ENCODE results near the gene ITPK1.

The ITPK1 gene

GRCh38 chr14:92953526-92953925 lies 162.2 kb downstream of the ITPK1 start:
- DNase-seq, result no peak
- in situ Hi-C loops (cut with MboI; ENCODE audit: low pct_unique_long_range_greater_than_20kb, low sequenced_read_pairs), result no loop called here

- in situ Hi-C loops (cut with MboI; ENCODE audit: low pct_unique_long_range_greater_than_20kb, low sequenced_read_pairs), result no loop called here
Measured at GRCh38 chr14:92952481-92953298, 163.0 kb downstream of the ITPK1 start.

DNA sequence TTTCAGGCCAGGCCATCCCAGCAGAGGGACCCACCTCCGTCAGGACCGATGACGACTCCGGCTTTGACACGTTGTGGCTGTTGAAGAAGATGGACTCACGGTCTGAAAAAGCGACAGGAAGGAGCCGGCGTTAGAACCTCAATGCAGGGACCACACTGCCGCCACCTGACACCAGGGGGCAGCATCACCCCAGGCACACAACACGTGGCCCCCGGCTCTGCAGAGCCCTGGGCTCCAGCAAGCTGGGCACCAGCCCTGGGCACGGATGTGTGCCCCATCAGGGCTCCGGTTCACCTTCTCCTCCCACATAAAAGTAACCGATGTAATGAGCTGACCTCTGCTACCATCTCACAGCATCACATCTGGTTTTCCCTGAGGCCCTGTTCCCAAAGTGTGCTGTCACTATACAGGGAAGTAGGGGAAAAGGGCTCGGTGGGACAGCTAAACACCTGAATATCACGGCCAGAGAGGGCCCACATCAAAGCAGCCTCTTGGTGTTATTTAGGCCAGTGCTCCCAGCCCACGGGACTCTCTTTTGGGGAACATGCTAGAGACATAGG lies 163.7 kb downstream of the ITPK1 start:
- peak; percentile 78 for DNase-seq
- in situ Hi-C loops (cut with MboI; ENCODE audit: low pct_unique_long_range_greater_than_20kb, low sequenced_read_pairs), result no loop called here

More at GRCh38 chr14:92952481-92953298, 163.0 kb downstream of the ITPK1 start:
- DNase-seq, result no peak

GRCh38 chr14:92951261-92951660 lies 164.5 kb downstream of the ITPK1 start:
- DNase-seq, result no peak
- in situ Hi-C loops (cut with MboI; ENCODE audit: low pct_unique_long_range_greater_than_20kb, low sequenced_read_pairs), result no loop called here

DNA sequence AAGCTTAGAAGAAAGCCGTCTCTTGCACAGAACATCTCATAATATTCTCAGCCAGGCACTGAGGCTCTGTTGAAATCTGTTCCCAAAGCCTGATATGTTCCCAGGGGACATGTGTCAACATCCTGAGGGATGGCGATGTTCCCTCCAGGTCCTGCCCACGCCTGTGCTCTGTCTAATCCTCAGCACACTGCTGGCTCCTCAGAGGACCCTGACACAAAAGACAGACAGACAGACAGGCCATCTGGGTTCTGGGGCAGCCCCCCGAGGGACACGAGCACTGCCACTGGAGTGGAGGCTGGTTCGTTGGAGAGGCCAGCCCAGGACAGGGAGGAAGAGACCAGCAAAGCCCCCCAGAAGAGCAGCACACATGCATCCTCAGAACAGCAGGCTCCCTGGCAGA lies 165.0 kb downstream of the ITPK1 start:
- in situ Hi-C loops (cut with MboI; ENCODE audit: low pct_unique_long_range_greater_than_20kb, low sequenced_read_pairs), result no loop called here
- no peak for DNase-seq

DNA sequence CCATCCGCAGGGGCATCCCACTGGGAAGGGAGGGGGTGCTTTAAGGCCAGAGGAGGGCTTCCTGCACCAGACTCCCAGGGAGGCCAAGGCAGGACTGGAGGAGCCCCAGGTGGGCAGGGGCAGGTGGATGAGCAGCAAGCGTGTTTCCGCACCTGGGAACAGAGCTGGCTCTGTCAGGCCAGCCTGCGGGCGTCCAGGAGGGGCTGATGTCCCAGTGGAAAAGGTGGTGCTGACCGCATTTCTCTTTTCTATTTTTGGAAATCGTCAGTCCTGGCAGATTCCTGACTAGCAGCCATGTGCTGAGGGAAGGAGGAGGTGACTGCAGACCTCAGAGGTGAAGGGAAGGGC lies 165.6 kb downstream of the ITPK1 start:
- DNase-seq, result no peak
- in situ Hi-C loops (cut with MboI; ENCODE audit: low pct_unique_long_range_greater_than_20kb, low sequenced_read_pairs), result no loop called here

GRCh38 chr14:92949496-92950192 lies 166.1 kb downstream of the ITPK1 start:
- in situ Hi-C loops (cut with MboI; ENCODE audit: low pct_unique_long_range_greater_than_20kb, low sequenced_read_pairs), result no loop called here
- no peak for DNase-seq

DNA sequence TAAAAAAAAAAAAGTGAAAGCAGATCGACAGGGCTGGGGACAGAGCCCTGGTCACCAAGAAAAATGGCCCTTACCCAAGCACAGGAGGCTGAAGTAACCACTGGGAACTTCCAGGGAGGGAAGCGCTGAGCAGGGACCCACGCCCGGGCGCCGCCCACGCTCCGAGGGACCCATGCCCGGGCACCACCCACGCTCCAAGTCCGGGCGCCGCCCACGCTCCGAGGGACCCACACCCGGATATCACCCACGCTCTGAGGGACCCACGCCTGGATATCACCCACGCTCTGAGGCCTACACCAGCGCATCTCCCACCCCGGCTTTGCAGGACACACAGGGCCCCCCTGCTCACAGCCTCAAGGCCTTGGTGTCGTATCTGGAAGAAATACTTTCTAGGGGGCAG lies 167.1 kb downstream of the ITPK1 start:
- in situ Hi-C loops (cut with MboI; ENCODE audit: low pct_unique_long_range_greater_than_20kb, low sequenced_read_pairs), result no loop called here

DNA sequence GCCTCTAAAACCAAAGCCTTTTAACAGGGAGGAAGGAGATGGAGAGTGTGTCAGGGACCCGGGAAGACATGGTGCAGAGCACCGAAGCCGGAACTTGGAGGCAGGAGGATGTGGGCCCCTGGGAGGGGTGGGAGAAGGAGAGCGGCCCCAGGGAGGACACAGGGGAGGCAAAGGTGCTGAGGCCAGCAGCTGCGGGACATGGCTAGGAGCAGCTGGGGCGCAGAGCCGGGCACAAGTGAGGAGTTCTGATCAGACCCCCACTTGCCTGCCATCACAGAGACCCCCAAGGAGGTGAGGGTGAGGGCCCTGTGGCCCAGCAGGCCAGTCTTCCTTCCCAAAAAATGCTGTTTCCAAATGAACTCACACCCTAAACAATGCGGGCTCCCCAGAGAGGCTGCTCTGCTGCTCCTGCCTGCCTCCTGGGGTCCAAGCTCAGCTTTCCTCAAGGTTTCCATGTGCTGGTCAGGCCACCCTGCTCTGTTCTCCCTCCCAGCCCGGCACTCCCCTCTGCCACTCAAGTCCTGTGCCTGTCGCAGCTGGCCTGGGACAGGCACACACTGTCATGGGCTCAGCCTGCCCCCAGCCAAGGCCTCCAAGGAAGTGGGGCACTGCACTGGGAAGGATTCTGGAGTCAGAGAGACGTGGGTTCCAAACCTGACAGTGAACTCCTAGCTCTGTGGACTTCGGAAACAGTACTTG lies 168.7 kb downstream of the ITPK1 start:
- DNase-seq, result no peak
- in situ Hi-C loops (cut with MboI; ENCODE audit: low pct_unique_long_range_greater_than_20kb, low sequenced_read_pairs), result no loop called here

More for the DNA sequence above, 167.1 kb downstream of the ITPK1 start:
- DNase-seq, result no peak

GRCh38 chr14:92945959-92946846 lies 169.5 kb downstream of the ITPK1 start:
- no peak for DNase-seq
- in situ Hi-C loops (cut with MboI; ENCODE audit: low pct_unique_long_range_greater_than_20kb, low sequenced_read_pairs), result no loop called here

DNA sequence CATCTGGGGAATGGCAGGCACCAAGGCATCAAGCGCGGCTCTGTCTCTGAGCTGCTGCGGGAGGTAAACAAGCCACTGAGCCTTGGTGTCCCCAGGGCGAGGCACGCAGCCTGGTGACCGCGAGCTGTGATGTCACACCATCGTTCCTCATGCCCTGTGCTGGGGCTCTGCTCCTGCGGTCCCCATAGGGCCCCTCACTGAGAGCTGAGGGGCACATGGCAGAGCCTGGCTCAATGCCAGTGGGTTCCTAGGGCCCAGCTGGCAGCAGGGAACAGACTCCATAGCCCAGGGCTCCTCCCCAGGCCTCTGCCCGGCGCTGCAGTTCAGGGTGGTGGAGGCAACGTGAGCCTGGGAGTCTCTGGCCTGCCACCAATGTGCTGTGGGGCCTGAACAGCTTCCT lies 170.2 kb downstream of the ITPK1 start:
- no peak for DNase-seq
- in situ Hi-C loops (cut with MboI; ENCODE audit: low pct_unique_long_range_greater_than_20kb, low sequenced_read_pairs), result no loop called here

DNA sequence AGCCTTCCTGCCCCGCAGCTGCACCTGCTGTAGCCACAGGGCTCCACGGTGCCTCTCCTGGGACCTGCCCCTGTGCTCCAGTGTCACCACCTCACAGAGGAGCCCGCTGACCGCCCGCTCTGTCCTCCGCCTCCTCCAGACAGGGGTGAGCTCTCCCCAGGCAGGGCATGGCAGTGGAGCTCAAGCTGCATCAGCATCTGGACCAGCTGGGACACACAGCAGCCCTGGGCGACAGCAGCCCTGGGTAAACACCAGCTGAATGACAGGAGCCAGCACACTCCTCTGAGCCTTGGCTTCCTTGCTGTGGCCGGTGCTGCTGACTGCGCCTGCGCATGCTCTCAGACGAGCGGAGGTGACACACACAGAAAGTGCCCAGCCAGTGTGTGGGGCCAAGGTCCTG lies 170.7 kb downstream of the ITPK1 start:
- DNase-seq, result no peak

GRCh38 chr14:92943855-92944570 lies 171.7 kb downstream of the ITPK1 start:
- DNase-seq, result no peak
- in situ Hi-C loops (cut with MboI; ENCODE audit: low pct_unique_long_range_greater_than_20kb, low sequenced_read_pairs), result no loop called here

More for the DNA sequence above, 170.7 kb downstream of the ITPK1 start:
- in situ Hi-C loops (cut with MboI; ENCODE audit: low pct_unique_long_range_greater_than_20kb, low sequenced_read_pairs), result no loop called here

DNA sequence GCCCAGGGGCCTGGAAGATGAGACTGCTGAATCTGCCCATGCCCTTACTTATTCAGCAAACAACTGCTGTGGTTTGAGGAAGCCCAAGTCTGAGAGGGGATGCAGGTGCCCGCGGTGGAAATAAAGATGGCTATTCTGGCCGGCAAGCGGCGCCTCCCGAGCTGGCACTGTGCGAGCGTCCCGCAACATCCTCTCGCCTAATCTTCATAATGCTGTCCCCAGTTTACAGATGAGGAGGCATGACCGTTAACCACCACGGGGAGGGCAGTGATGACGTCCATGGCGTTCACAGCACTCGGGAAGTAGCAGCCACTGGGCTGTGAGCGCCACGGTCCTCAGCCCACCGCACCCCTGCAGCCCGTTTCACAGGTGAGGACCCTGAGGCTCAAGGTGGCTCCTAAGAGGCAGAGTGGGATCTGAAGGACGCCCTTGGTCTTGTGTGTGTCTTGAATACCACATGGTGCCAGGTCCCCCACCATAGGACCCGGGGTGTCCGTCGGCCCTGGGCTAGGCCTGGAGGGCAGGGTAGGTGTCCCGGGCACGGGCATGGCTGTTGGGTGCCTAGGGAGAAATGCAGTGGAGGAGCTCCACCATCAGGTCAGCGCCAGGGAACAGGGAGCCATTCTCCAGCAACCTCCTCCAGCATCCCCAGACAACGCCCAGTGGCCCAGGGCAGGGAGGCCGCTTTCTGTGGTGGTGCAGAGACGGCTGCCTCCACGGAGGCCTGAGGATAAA lies 172.6 kb downstream of the ITPK1 start:
- in situ Hi-C loops (cut with MboI; ENCODE audit: low pct_unique_long_range_greater_than_20kb, low sequenced_read_pairs), result no loop called here
- DNase-seq, result no peak

DNA sequence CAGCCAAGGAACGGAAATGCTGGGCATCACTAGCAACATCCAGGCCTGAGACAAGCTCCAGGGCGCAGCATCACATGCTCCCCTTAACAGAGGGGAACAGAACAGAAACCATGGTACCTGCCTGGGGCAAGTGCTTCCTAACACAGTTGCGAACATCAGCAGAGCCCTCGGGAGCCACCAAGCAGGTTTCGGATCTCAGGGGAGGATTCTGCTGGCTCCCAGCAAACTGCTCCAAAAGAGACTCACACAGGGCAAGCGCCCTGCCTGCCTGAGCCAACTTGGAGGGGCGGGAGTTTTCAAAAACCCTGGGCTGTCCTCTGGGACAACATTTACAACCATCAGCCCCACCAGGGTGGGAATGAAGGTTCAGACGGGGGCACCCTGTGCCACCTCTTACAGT lies 173.1 kb downstream of the ITPK1 start:
- DNase-seq, result no peak
- in situ Hi-C loops (cut with MboI; ENCODE audit: low pct_unique_long_range_greater_than_20kb, low sequenced_read_pairs), result no loop called here

- no peak for DNase-seq
- in situ Hi-C loops (cut with MboI; ENCODE audit: low pct_unique_long_range_greater_than_20kb, low sequenced_read_pairs), result no loop called here
Measured at GRCh38 chr14:92942136-92942535, 173.6 kb downstream of the ITPK1 start.

DNA sequence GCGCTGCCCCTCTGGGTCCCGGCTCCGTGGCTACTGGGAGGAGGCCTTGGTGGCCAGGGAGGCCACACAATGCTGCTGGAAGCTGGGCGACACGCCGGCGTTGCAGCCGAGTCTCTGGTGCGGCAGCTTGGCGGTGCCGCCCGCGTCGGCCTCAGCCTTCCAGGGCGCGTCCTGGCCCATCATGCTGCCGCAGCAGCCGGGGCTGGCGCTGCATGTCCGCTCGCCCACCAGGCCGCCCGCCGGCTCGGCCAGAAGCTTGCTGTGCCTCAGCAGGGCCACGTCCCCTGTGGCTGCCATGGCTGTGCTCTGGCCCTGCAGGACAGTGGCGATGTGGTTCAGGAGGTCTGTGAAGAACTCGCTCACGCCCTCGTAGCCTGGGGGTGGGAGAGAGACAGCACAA lies 174.2 kb downstream of the ITPK1 start:
- in situ Hi-C loops (cut with MboI; ENCODE audit: low pct_unique_long_range_greater_than_20kb, low sequenced_read_pairs), result no loop called here
- no peak for DNase-seq

DNA sequence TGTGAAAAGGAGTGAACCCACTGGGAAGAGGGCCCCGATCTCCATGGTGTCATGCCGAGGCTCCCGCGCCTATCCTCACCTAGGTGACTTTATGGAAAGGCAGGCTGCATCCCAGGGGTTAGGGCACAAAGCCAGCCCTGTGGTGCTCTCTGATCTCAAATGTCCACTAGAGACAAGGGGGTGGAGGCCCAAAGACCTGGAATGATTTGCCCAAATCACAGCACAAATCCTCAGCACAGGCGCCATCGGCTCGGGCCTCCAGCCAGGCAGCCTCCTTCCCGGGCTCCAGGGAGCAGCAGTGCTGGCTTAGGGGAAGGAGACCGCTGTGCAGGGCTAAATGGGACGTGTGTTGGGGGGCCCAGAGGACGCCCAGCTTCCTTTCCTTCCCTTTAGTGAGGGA lies 175.2 kb downstream of the ITPK1 start:
- in situ Hi-C loops (cut with MboI; ENCODE audit: low pct_unique_long_range_greater_than_20kb, low sequenced_read_pairs), result no loop called here
- DNase-seq, result no peak

Measured in KBM-7 (cell line).